Choroid plexus epithelial cell (primary cell): Measurements from ENCODE around the gene LFNG.

Experiments used
- DNase-seq: peaks from one replicate; pipeline ENCODE4 v3.0.0-alpha.2; 2010; ENCODE audit warnings: low read depth
- H3K4me3 ChIP-seq: 2 replicates; pipeline ENCODE4 v1.5.1; 2011; ENCODE audit warnings: low read depth, mild to moderate bottlenecking, control low read depth, low read length, moderate library complexity
- TF ChIP-seq, protein P1 (sequence below): conservative IDR thresholded peaks from 2 replicates; pipeline ENCODE4 v1.5.1; 2011; ENCODE audit warnings: low read depth, mild to moderate bottlenecking, control low read depth, inconsistent platforms, low read length, moderate library complexity

LFNG gene

DNA sequence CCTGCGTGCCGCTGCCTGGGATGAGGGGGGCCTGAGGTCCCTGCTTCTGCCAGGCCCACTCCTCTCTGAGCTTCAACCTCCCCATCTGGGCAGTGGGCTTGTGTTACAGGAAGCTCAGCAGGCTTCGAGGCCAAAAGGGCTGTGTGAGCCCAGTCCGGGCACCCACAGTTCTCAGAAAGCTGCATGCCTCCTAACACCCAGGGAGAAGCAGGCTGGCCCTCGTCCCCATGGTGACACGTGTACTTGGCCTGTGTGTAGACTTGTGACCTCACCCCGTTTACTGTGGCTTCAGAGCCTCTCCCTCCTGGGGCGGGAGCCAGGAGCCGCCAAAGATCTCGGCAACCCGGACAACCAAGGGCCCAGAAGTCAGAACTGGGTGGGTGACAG lies 41.2 kb upstream of the LFNG start:
- peak; percentile 19 for DNase-seq
- TF ChIP-seq, protein P1, sequence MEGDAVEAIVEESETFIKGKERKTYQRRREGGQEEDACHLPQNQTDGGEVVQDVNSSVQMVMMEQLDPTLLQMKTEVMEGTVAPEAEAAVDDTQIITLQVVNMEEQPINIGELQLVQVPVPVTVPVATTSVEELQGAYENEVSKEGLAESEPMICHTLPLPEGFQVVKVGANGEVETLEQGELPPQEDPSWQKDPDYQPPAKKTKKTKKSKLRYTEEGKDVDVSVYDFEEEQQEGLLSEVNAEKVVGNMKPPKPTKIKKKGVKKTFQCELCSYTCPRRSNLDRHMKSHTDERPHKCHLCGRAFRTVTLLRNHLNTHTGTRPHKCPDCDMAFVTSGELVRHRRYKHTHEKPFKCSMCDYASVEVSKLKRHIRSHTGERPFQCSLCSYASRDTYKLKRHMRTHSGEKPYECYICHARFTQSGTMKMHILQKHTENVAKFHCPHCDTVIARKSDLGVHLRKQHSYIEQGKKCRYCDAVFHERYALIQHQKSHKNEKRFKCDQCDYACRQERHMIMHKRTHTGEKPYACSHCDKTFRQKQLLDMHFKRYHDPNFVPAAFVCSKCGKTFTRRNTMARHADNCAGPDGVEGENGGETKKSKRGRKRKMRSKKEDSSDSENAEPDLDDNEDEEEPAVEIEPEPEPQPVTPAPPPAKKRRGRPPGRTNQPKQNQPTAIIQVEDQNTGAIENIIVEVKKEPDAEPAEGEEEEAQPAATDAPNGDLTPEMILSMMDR: no peak
- H3K4me3 ChIP-seq: no peak overlapping the region

DNA sequence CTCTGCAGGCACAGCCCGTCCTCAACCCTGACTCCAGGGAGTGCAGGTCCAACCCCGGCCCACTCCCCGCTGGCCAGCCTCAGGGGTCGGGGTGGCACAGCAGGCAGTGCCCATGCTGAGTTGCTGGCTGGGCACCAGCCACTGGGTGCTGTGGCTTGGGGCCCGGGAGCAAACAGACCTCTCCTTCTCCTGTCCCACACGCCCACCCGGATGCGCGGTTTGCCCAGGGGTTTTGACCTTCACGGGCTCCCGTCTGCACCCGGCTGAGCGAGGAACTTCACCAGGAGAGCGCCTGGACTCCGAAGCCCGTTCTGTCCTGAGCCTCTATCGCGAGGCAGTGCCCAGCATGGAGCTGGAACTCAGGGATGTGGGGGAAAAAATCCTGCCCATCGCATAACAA lies 40.8 kb upstream of the LFNG start:
- DNase-seq: no peak
- TF ChIP-seq, protein P1: no peak
- no peak overlapping the region for H3K4me3 ChIP-seq

DNA sequence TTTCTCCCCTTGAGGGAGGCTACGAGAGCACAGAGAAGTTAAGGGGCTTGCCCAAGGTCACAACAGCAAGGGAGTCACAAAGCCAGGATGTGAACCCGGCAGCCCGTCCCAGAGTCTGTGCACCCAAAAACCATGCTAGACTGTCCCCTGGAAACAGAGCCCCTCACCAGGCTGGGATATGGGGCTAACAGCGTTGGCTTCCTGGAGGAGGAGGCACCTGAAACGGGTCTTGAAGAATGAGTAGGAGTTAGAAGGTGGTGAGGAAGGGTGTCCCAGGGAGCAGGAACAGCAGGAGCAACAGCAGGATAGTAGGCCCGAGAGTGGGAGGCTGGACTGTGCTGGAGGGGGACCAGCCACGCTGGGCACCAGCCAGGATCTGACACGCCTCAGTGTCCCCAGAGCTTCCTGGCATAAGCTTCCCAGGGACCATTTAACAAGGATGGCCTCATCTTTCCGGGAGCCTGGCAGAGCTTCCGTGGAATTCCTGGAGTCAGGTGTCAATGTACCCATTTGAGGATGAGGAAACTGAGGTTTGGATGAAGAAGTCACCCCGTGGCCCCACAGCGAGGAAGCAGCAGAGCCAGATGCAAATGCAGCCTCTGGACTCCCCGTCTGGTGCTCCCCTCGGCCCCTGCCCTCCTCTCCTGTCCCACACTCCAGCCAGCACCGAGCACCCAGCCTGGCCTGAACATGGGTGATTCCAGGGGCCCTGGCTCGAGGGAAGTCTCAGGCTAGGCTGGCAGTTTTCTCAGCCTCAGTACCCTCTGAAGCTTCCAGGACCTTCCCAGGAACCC lies 40.1 kb upstream of the LFNG start:
- TF ChIP-seq, protein P1: no peak
- DNase-seq: no peak
- no peak overlapping the region for H3K4me3 ChIP-seq

DNA sequence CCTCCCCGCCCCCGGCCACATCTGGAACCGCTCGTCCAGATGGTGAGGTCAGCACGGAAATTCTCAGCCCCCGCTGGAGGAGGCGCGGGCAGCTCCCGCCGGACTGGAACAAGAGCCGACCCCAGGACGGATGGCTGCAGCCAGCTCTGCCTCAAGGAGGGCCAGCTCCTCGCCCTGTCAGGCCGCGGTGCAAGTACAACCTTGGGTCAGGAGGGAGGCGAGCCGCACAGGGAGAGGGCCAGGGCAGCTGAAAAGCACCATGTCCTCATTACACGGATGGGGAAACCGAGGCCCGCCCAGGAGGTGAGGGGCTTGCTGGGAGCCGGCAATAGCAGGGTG lies 39.5 kb upstream of the LFNG start:
- H3K4me3 ChIP-seq: no peak overlapping the region
- peak; percentile 22 for DNase-seq
- TF ChIP-seq, protein P1: no peak

DNA sequence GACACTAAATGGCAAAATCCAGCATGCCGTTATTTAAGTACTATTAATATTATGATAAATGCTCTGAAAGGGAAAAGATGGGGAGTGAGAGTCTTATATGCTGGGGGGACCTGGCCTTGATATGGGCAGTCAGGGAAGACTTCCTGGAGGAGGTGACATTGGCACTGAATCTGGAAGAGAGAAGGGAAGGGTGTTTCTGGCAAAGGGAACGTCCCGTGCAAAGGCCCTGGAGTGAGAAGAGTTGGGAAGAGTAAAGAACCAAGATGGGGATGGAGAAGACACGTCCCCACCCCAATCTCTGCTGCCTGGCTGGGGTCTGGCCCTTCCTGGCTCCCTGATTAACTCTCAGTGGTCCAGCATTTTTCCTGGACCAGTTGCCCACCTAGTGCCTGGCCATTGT lies 38.4 kb upstream of the LFNG start:
- DNase-seq: no peak
- no peak overlapping the region for H3K4me3 ChIP-seq
- TF ChIP-seq, protein P1: no peak

DNA sequence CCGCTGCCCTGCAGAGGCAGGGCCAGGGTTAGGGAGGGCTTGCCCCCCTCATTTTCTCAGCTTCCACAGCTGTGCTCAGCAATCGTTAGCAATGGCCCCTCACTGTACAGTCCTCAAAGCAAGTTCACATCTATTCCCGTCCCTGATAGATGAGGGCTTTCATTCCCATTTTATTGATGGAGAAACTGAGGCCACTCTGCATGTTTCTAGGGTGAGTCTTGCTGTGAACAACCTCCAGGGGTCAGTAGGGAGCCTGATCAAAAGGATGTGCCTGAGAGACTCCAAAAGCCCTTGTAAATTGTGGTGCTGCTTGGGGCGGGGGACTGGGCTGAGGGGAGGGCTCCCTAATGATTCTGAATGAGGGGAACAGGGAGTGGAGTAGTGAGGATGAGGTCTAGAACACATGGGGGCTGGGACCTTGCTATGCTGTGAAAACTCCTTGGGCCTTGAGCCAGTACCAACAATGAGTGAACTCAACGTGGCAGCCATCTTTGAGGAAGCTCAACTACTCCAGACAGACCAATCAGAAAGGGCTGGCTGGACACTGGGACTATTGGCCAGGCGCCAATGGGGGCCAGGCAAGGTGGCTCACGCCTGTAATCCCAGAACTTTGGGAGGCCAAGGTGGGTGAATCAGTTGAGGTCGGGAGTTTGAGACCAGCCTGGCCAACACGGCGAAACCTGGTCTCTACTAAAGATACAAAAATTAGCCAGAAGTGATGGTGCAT lies 36.7 kb upstream of the LFNG start:
- H3K4me3 ChIP-seq: no peak overlapping the region
- TF ChIP-seq, protein P1: no peak
- DNase-seq: peak; percentile 20
